K562 (cell line): Measurements from ENCODE around the gene ELFN2. TPM values are rescaled to one million over a fixed set of nuclear protein-coding genes. Genes with fewer than 3 reads are reported as not detected.
A peak's percentile ranks its signal among the peaks of the same experiment; 100 is the strongest.

Experiments used
- ATAC-seq: fragments of 200-7000 bp; cut with Tn5 transposase; 3 replicates; pipeline ENCODE4 v1.9.1; 2020; ENCODE audit warnings: moderate library complexity
- BruUV-seq: library from RNA; stranded (reverse); fragments of 400-500 nt; replicated peaks from 2 replicates; lab custom pipeline; 2021; lab: Mats Ljungman, UMichigan
- CTCF ChIA-PET: fragments of 300-600 bp; formaldehyde crosslinking; extraction: SDS; loops from one replicate; lab custom pipeline; 2021; ENCODE audit warnings: low intra/inter-chr PET ratio; lab: Yijun Ruan, JAX
- POLR2A ChIA-PET: fragments of 300-600, 350-650 bp; sonication (Branson Sonifier 250); formaldehyde crosslinking; extraction: SDS; loops from one replicate; lab custom pipeline; 2021; ENCODE audit warnings: antibody characterized with exemption, inconsistent platforms; lab: Yijun Ruan, JAX
- DNase-seq, 4 experiments: peaks; one replicate each; pipeline versions ENCODE4 v3.0.0 to v3.0.0-alpha.2; 2011 to 2018; ENCODE audit warnings: low spot score in 3 of 4, mixed read lengths in 3 of 4; ENCODE audit errors: extremely low read depth in 1 of 4
- FAIRE-seq: peaks from 2 replicates; lab custom pipeline; 2011; peaks lifted over from hg19 to GRCh38; lab: Jason Lieb, UNC
- H2AFZ ChIP-seq: 2 replicates; pipeline ENCODE4 v1.6.0; 2011; ENCODE audit warnings: low read depth, low read length, control low read depth, inconsistent platforms
- H3K27ac ChIP-seq: fragments of 200-600 bp; 3 replicates; pipeline ENCODE4 v1.8.0; 2011; ENCODE audit warnings: low read depth, mild to moderate bottlenecking, control low read depth, inconsistent platforms, low read length, moderate library complexity, mixed read lengths; ENCODE audit errors: extremely low read depth
- H3K27me3 ChIP-seq, 2 experiments: fragments of 300-600 bp in 1 of 2; 2 replicates in 1 of 2; 3 replicates in 1 of 2; pipeline versions ENCODE4 v1.6.0 to v1.8.0; 2011; ENCODE audit warnings: inconsistent platforms in 2 of 2, low read length in 2 of 2, mild to moderate bottlenecking in 1 of 2, mixed read lengths in 1 of 2, moderate library complexity in 1 of 2; ENCODE audit not compliant: control insufficient read depth in 2 of 2, insufficient read depth in 2 of 2
- H3K36me3 ChIP-seq: fragments of 300-600 bp; 3 replicates; pipeline ENCODE4 v1.8.0; 2011; ENCODE audit warnings: mild to moderate bottlenecking, low read length, inconsistent platforms; ENCODE audit not compliant: control insufficient read depth, insufficient read depth
- H3K4me1 ChIP-seq, 2 experiments: fragments of 200-600 bp in 1 of 2; replicated peaks in 1 of 2; 2 replicates in 1 of 2; 3 replicates in 1 of 2; pipeline versions ENCODE4 v1.5.1 to v1.8.0; 2011; ENCODE audit warnings: inconsistent platforms in 2 of 2, low read length in 2 of 2, mild to moderate bottlenecking in 1 of 2, mixed read lengths in 1 of 2, moderate library complexity in 1 of 2; ENCODE audit not compliant: control insufficient read depth in 2 of 2, insufficient read depth in 2 of 2
- H3K4me2 ChIP-seq: 2 replicates; pipeline ENCODE4 v1.6.1; 2011; ENCODE audit warnings: low read length, control low read depth, inconsistent platforms, mixed read lengths; ENCODE audit not compliant: insufficient read depth
- H3K4me3 ChIP-seq: fragments of 200-600 bp; sonication (generic), shearing (Covaris generic); 2 replicates; pipeline ENCODE4 v1.5.1; 2016; ENCODE audit warnings: control low read depth, inconsistent platforms
- H3K79me2 ChIP-seq: fragments of 200-600 bp; 3 replicates; pipeline ENCODE4 v1.8.0; 2011; ENCODE audit warnings: low read length, inconsistent platforms; ENCODE audit not compliant: control insufficient read depth, insufficient read depth
- H3K9ac ChIP-seq, 2 experiments: 2 replicates each; pipeline versions ENCODE4 v1.6.0 to v1.6.1; 2011; ENCODE audit warnings: low read depth in 2 of 2, low read length in 2 of 2, control low read depth in 1 of 2, inconsistent platforms in 1 of 2, mild to moderate bottlenecking in 1 of 2, mixed read lengths in 1 of 2; ENCODE audit not compliant: insufficient read depth in 1 of 2
- H3K9me1 ChIP-seq: one replicate; pipeline ENCODE4 v1.6.0; 2011; ENCODE audit warnings: inconsistent platforms, mild to moderate bottlenecking, low read length, moderate library complexity; ENCODE audit not compliant: control insufficient read depth, insufficient read depth
- H3K9me3 ChIP-seq: replicated peaks from 2 replicates; pipeline ENCODE4 v1.5.1; 2011; ENCODE audit warnings: low read depth, low read length, inconsistent platforms; ENCODE audit not compliant: control insufficient read depth, insufficient read depth
- H4K20me1 ChIP-seq: replicated peaks from 2 replicates; pipeline ENCODE4 v1.6.1; 2011; ENCODE audit warnings: low read length, inconsistent platforms, mixed read lengths; ENCODE audit not compliant: control insufficient read depth, insufficient read depth
- HCFC1 ChIP-seq: IDR thresholded peaks from 2 replicates; pipeline ENCODE4 v1.6.1; 2012; ENCODE audit warnings: low read depth, low read length, improper control_type of control experiment
- HDAC1 ChIP-seq, 2 experiments: fragments of 450-650 bp; IDR thresholded peaks; 2 replicates each; pipeline ENCODE4 v1.6.1; 2016 to 2017; ENCODE audit warnings: inconsistent platforms in 1 of 2, mild to moderate bottlenecking in 1 of 2, moderate library complexity in 1 of 2
- RBM25 ChIP-seq: fragments of 200-400 bp; formaldehyde crosslinking; IDR thresholded peaks from 2 replicates; pipeline ENCODE4 v1.6.1; 2018; ENCODE audit warnings: low read length, low read depth, moderate library complexity; ENCODE audit not compliant: severe bottlenecking
- ZFP91 ChIP-seq: sonication (generic); formaldehyde crosslinking; IDR thresholded peaks from 2 replicates; pipeline ENCODE4 v1.8.0; 2022; ENCODE audit warnings: mild to moderate bottlenecking, missing genetic modification reagents
- WGBS: fragments of 100-300 bp; shearing (Covaris generic); methylation state at CpG from one replicate; pipeline ENCODE4 v1.1.6; 2016; ENCODE audit warnings: low coverage, mixed read lengths; ENCODE audit not compliant: insufficient coverage; ENCODE audit errors: missing lambda C conversion rate; 5-methylcytosine and 5-hydroxymethylcytosine counted together
- in situ Hi-C: fragments of 300-500 bp; cut with MboI; formaldehyde crosslinking; loops from 4 replicates; pipeline ENCODE4 v1.15.0; 2018; ENCODE audit warnings: inconsistent platforms, mixed read lengths
- intact Hi-C: fragments of 100-400 bp; cut with micrococcal nuclease; formaldehyde crosslinking; loops from 2 replicates; pipeline ENCODE4 v1.14.2; 2022
- polyA plus RNA-seq, 8 experiments: library from polyadenylated mRNA; depleted of rRNA in 4 of 8; stranded (reverse) in 5 of 8; unstranded in 3 of 8; fragments of >200 nt; fragmentation: Nextera tagmentation in 2 of 8; fragmentation: Illumina TruSeq in 1 of 8; extraction: Ambion mirVana in 2 of 8; extraction: Trizol in 1 of 8; gene quantifications; 2 replicates each; pipeline versions ENCODE4 v1.2.1 to v1.2.3, GENCODE V29; 2011 to 2014; ENCODE audit warnings: inconsistent platforms in 1 of 8, missing spikeins in 1 of 8
- total RNA-seq, 7 experiments: library from RNA; depleted of rRNA in 6 of 7; stranded (reverse); fragments of >200 nt in 6 of 7; fragmentation: Illumina TruSeq in 2 of 7; extraction: Trizol in 2 of 7; gene quantifications; 2 replicates each; pipeline versions ENCODE4 v1.2.1 to v1.2.3, GENCODE V29; 2011 to 2021; ENCODE audit warnings: low replicate concordance in 1 of 7

The ELFN2 gene
- total and polyA plus RNA-seq, 9 of the 15 experiments (the other 6 are each of a cell fraction or from before 2014, with no cell fraction given), result not detected

DNA sequence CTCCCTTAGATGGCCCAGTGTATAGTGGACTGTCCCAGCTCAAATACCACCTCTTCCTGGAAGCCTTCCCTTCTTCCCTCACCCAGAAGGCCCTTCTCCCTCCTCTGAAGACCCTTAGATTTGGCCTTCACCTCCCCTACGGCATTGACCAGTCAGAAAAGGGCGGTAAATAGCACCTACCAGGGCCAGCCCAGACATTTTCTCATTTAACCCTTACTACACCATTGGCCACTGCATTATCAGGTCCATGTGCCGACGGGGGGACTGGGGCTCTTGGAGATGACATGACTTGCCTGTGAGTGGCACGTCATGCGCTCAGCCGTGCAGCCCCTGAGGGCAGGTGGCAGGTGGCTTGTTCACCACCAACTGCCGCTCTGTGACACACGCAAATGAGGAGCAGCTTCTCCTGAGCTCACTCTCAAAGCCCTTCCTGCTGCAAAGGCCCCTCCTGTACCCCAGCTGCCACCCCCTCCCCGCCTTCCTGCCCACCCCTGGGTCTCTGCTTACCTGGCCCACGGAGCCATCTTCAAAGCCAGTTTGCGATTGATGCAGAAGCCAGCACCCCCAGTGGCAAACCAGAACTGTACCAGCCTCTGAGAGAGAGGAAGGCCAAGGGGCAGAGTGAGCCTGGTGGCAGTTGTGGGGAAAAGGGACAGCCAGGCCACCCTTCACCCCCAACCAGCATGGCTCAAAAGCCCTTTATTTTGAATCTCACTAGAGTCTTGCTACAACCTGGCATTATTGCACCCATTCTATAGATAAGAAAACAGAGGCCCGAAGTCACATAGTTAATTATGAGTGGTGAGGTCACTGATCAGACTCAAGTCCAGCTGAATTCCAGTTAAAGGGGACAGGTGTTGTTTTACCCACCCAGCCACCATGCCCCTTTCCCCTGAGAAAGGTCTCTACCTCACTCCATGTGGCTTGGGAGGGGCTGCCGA lies 49.4 kb upstream of the ELFN2 start:
- H3K4me1 ChIP-seq, result no peaks in the 10 kb centered on the region
- no peak for FAIRE-seq
- H3K4me2 ChIP-seq, result no peak overlapping the region

More for the DNA sequence above, 49.4 kb upstream of the ELFN2 start:
- Histone ChIP-seq H3K9me3 (no peaks in the 10 kb centered on the region), H3K79me2 (no peaks in the 10 kb centered on the region), H4K20me1 (0 out of 2 replicates have a peak, but pooled peaks cover 3% of the 10 kb centered on the region), H3K9me1 (no peaks in the 10 kb centered on the region), H2AFZ (no peak overlapping the region), H3K27me3 (peaks cover 0 to 30% of the 10 kb centered on the region in 2 experiments; a peak in 3 of 5 replicates), H3K27ac (no peak overlapping the region), H3K4me3 (no peak overlapping the region), H3K36me3 (no peaks in the 10 kb centered on the region), H3K9ac (no peak overlapping the region)
- no peak for DNase-seq
- POLR2A ChIA-PET, result interaction anchor here (0.6 kb wide), 1 partner anchor 370 kb away, joined by 3 read pairs; no protein-coding TSS in a partner anchor
- CTCF ChIA-PET, result no interaction called here
- no peak for ATAC-seq
- WGBS, result 2% methylated on average over 14 of the region's 14 CpGs
- in situ Hi-C loops, result no loop called here
- intact Hi-C loops, result no loop called here
- peak; percentile 67 for TF ChIP-seq RBM25
- no peak for TF ChIP-seq HCFC1
- TF ChIP-seq HDAC1 (IDR thresholded peaks at IDR 0.05), result no peak
- no peak for TF ChIP-seq ZFP91 (CRISPR knock-in tag)
- BruUV-seq, result no TSS peak
